K562 (cell line): ENCODE measurements around the gene IPPK. TPM values are rescaled to one million over a fixed set of nuclear protein-coding genes. Genes with fewer than 3 reads are reported as not detected.

Experiments
- ATAC-seq: fragments of 200-7000 bp; cut with Tn5 transposase; 3 replicates; pipeline ENCODE4 v1.9.1; 2020; ENCODE audit warnings: moderate library complexity
- BruUV-seq: library from RNA; stranded (reverse); fragments of 400-500 nt; replicated peaks from 2 replicates; lab custom pipeline; 2021; lab: Mats Ljungman, UMichigan
- CTCF ChIA-PET: fragments of 300-600 bp; formaldehyde crosslinking; extraction: SDS; loops from one replicate; lab custom pipeline; 2021; ENCODE audit warnings: low intra/inter-chr PET ratio; lab: Yijun Ruan, JAX
- POLR2A ChIA-PET: fragments of 300-600, 350-650 bp; sonication (Branson Sonifier 250); formaldehyde crosslinking; extraction: SDS; loops from one replicate; lab custom pipeline; 2021; ENCODE audit warnings: antibody characterized with exemption, inconsistent platforms; lab: Yijun Ruan, JAX
- DNase-seq, 4 experiments: peaks; one replicate each; pipeline versions ENCODE4 v3.0.0 to v3.0.0-alpha.2; 2011 to 2018; ENCODE audit warnings: low spot score in 3 of 4, mixed read lengths in 3 of 4; ENCODE audit errors: extremely low read depth in 1 of 4
- FAIRE-seq: peaks from 2 replicates; lab custom pipeline; 2011; peaks lifted over from hg19 to GRCh38; lab: Jason Lieb, UNC
- H2AFZ ChIP-seq: 2 replicates; pipeline ENCODE4 v1.6.0; 2011; ENCODE audit warnings: low read depth, low read length, control low read depth, inconsistent platforms
- H3K27ac ChIP-seq: fragments of 200-600 bp; 3 replicates; pipeline ENCODE4 v1.8.0; 2011; ENCODE audit warnings: low read depth, mild to moderate bottlenecking, control low read depth, inconsistent platforms, low read length, moderate library complexity, mixed read lengths; ENCODE audit errors: extremely low read depth
- H3K27me3 ChIP-seq, 2 experiments: fragments of 300-600 bp in 1 of 2; 2 replicates in 1 of 2; 3 replicates in 1 of 2; pipeline versions ENCODE4 v1.6.0 to v1.8.0; 2011; ENCODE audit warnings: inconsistent platforms in 2 of 2, low read length in 2 of 2, mild to moderate bottlenecking in 1 of 2, mixed read lengths in 1 of 2, moderate library complexity in 1 of 2; ENCODE audit not compliant: control insufficient read depth in 2 of 2, insufficient read depth in 2 of 2
- H3K36me3 ChIP-seq: fragments of 300-600 bp; 3 replicates; pipeline ENCODE4 v1.8.0; 2011; ENCODE audit warnings: mild to moderate bottlenecking, low read length, inconsistent platforms; ENCODE audit not compliant: control insufficient read depth, insufficient read depth
- H3K4me1 ChIP-seq, 2 experiments: fragments of 200-600 bp in 1 of 2; replicated peaks in 1 of 2; 2 replicates in 1 of 2; 3 replicates in 1 of 2; pipeline versions ENCODE4 v1.5.1 to v1.8.0; 2011; ENCODE audit warnings: inconsistent platforms in 2 of 2, low read length in 2 of 2, mild to moderate bottlenecking in 1 of 2, mixed read lengths in 1 of 2, moderate library complexity in 1 of 2; ENCODE audit not compliant: control insufficient read depth in 2 of 2, insufficient read depth in 2 of 2
- H3K4me2 ChIP-seq: 2 replicates; pipeline ENCODE4 v1.6.1; 2011; ENCODE audit warnings: low read length, control low read depth, inconsistent platforms, mixed read lengths; ENCODE audit not compliant: insufficient read depth
- H3K4me3 ChIP-seq: fragments of 200-600 bp; sonication (generic), shearing (Covaris generic); 2 replicates; pipeline ENCODE4 v1.5.1; 2016; ENCODE audit warnings: control low read depth, inconsistent platforms
- H3K79me2 ChIP-seq: fragments of 200-600 bp; 3 replicates; pipeline ENCODE4 v1.8.0; 2011; ENCODE audit warnings: low read length, inconsistent platforms; ENCODE audit not compliant: control insufficient read depth, insufficient read depth
- H3K9ac ChIP-seq, 2 experiments: 2 replicates each; pipeline versions ENCODE4 v1.6.0 to v1.6.1; 2011; ENCODE audit warnings: low read depth in 2 of 2, low read length in 2 of 2, control low read depth in 1 of 2, inconsistent platforms in 1 of 2, mild to moderate bottlenecking in 1 of 2, mixed read lengths in 1 of 2; ENCODE audit not compliant: insufficient read depth in 1 of 2
- H3K9me1 ChIP-seq: one replicate; pipeline ENCODE4 v1.6.0; 2011; ENCODE audit warnings: inconsistent platforms, mild to moderate bottlenecking, low read length, moderate library complexity; ENCODE audit not compliant: control insufficient read depth, insufficient read depth
- H3K9me3 ChIP-seq: replicated peaks from 2 replicates; pipeline ENCODE4 v1.5.1; 2011; ENCODE audit warnings: low read depth, low read length, inconsistent platforms; ENCODE audit not compliant: control insufficient read depth, insufficient read depth
- H4K20me1 ChIP-seq: replicated peaks from 2 replicates; pipeline ENCODE4 v1.6.1; 2011; ENCODE audit warnings: low read length, inconsistent platforms, mixed read lengths; ENCODE audit not compliant: control insufficient read depth, insufficient read depth
- ATF7 ChIP-seq: fragments of 450-650 bp; IDR thresholded peaks from 2 replicates; pipeline ENCODE4 v1.7.1; 2014; ENCODE audit warnings: mild to moderate bottlenecking, moderate library complexity
- CEBPB ChIP-seq: fragments of 450-650 bp; IDR thresholded peaks from 2 replicates; pipeline ENCODE4 v1.6.1; 2016; ENCODE audit warnings: missing genetic modification characterization, missing compliant biosample characterization
- NFIX ChIP-seq: fragments of 250-450 bp; sonication (Bioruptor Pico); IDR thresholded peaks from 2 replicates; pipeline ENCODE4 v1.4.0; 2020; ENCODE audit warnings: low read depth, mild to moderate bottlenecking, moderate library complexity
- POLR2B ChIP-seq: fragments of 450-650 bp; IDR thresholded peaks from 2 replicates; pipeline ENCODE4 v1.6.1; 2018; ENCODE audit warnings: low read depth; ENCODE audit not compliant: partially characterized antibody
- PTTG1 ChIP-seq: fragments of 450-650 bp; IDR thresholded peaks from 2 replicates; pipeline ENCODE4 v1.6.1; 2016; ENCODE audit warnings: low read depth, mild to moderate bottlenecking, missing genetic modification characterization, missing compliant biosample characterization
- SETDB1 ChIP-seq: IDR thresholded peaks from one replicate; pipeline ENCODE4 v1.6.1; 2012; ENCODE audit warnings: low read length, control low read depth, inconsistent platforms
- YY1 ChIP-seq, 3 experiments: IDR thresholded peaks; 2 replicates each; pipeline ENCODE4 v1.6.1; 2011; ENCODE audit warnings: low read length in 2 of 3, mild to moderate bottlenecking in 2 of 3, moderate library complexity in 2 of 3, borderline replicate concordance in 1 of 3, control low read depth in 1 of 3, low read depth in 1 of 3; ENCODE audit not compliant: insufficient read depth in 3 of 3, insufficient replicate concordance in 2 of 3, control insufficient read depth in 1 of 3, insufficient read length in 1 of 3; ENCODE audit errors: extremely low read depth in 1 of 3
- WGBS: fragments of 100-300 bp; shearing (Covaris generic); methylation state at CpG from one replicate; pipeline ENCODE4 v1.1.6; 2016; ENCODE audit warnings: low coverage, mixed read lengths; ENCODE audit not compliant: insufficient coverage; ENCODE audit errors: missing lambda C conversion rate; 5-methylcytosine and 5-hydroxymethylcytosine counted together
- in situ Hi-C: fragments of 300-500 bp; cut with MboI; formaldehyde crosslinking; loops from 4 replicates; pipeline ENCODE4 v1.15.0; 2018; ENCODE audit warnings: inconsistent platforms, mixed read lengths
- intact Hi-C: fragments of 100-400 bp; cut with micrococcal nuclease; formaldehyde crosslinking; loops from 2 replicates; pipeline ENCODE4 v1.14.2; 2022
- polyA plus RNA-seq, 8 experiments: library from polyadenylated mRNA; depleted of rRNA in 4 of 8; stranded (reverse) in 5 of 8; unstranded in 3 of 8; fragments of >200 nt; fragmentation: Nextera tagmentation in 2 of 8; fragmentation: Illumina TruSeq in 1 of 8; extraction: Ambion mirVana in 2 of 8; extraction: Trizol in 1 of 8; gene quantifications; 2 replicates each; pipeline versions ENCODE4 v1.2.1 to v1.2.3, GENCODE V29; 2011 to 2014; ENCODE audit warnings: inconsistent platforms in 1 of 8, missing spikeins in 1 of 8
- total RNA-seq, 7 experiments: library from RNA; depleted of rRNA in 6 of 7; stranded (reverse); fragments of >200 nt in 6 of 7; fragmentation: Illumina TruSeq in 2 of 7; extraction: Trizol in 2 of 7; gene quantifications; 2 replicates each; pipeline versions ENCODE4 v1.2.1 to v1.2.3, GENCODE V29; 2011 to 2021; ENCODE audit warnings: low replicate concordance in 1 of 7

IPPK gene
- total and polyA plus RNA-seq, 9 of the 15 experiments (the other 6 are each of a cell fraction or from before 2014, with no cell fraction given), result 3.1 to 22.2 (median 11.2) TPM

DNA sequence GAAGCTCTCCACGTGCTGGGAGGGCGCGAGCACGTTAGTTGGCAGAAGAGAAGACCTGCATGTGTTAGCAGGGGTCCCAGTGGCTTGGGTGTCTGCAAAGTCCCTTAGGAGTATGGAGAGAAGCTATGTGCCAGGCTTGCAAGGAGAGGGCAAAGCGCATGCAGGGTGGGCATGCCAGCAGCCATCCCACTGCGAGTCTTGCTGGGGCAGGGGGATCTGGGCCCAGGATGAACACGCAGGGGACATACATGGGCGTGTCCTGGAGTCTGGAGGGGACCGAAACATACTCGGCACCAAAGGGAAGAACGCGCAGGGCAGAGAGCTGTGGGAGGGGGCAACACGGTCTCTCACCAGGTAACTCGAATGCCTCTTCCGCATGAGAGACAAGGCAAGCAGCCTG, 43.6 kb upstream of the IPPK start:
- H3K27me3 ChIP-seq, result no peaks in the 10 kb centered on the region
- no peak overlapping the region for H3K4me2 ChIP-seq
- ATAC-seq (no peak), DNase-seq (no peak), FAIRE-seq (no peak)
- CTCF ChIA-PET, result interaction anchor here (1.2 kb wide), 1 partner anchor 77 kb away, joined by 3 read pairs; no protein-coding TSS in a partner anchor
- peaks cover 19% of the 10 kb centered on the region for H4K20me1 ChIP-seq
- H3K9me3 ChIP-seq, result no peaks in the 10 kb centered on the region
- POLR2A ChIA-PET, result interaction anchor here (0.7 kb wide), 1 partner anchor 15 kb away, joined by 4 read pairs; no protein-coding TSS in a partner anchor
- intact Hi-C loops, result no loop called here
- BruUV-seq, result no TSS peak
- H3K4me3 ChIP-seq, result no peak overlapping the region
- no peaks in the 10 kb centered on the region for H3K9me1 ChIP-seq
- in situ Hi-C loops, result loop anchor here (10.0 kb wide), 1 partner anchor 71 kb away; no protein-coding TSS in a partner anchor
- H2AFZ ChIP-seq, result no peak overlapping the region
- TF ChIP-seq NFIX (no peak), YY1 (IDR thresholded peaks at IDR 0.05; ENCODE audit: borderline replicate concordance in 1 of 3, control insufficient read depth in 1 of 3, extremely low read depth in 1 of 3, insufficient read depth in 3 of 3, insufficient read length in 1 of 3, insufficient replicate concordance in 2 of 3, low read depth in 1 of 3, low read length in 2 of 3) (no peak), POLR2B (no peak), CEBPB (tag) (no peak), PTTG1 (tag) (no peak), ATF7 (no peak), SETDB1 (no peak)
- no peak overlapping the region for H3K9ac ChIP-seq
- no peak overlapping the region for H3K27ac ChIP-seq
- H3K79me2 ChIP-seq, result no peaks in the 10 kb centered on the region; the same call in 2 of the 3 replicates
- H3K36me3 ChIP-seq, result peaks cover 81% of the 10 kb centered on the region; the same call in 2 of the 3 replicates
- H3K4me1 ChIP-seq, result peaks cover 8 to 19% of the 10 kb centered on the region in 2 experiments
- WGBS, result 93% methylated on average over 10 of the region's 15 CpGs
